Keratinocyte (primary cell): ENCODE data around the gene CGNL1.

Experiments used
- EZH2 ChIP-seq: IDR thresholded peaks from one replicate; pipeline ENCODE4 v1.6.1; 2012; ENCODE audit warnings: inconsistent platforms, mild to moderate bottlenecking, low read length, moderate library complexity
- TF ChIP-seq, protein P1 (sequence below), 3 experiments: IDR thresholded peaks in 1 of 3; conservative IDR thresholded peaks in 1 of 3; optimal IDR thresholded peaks in 1 of 3; 2 replicates in 2 of 3; 3 replicates in 1 of 3; pipeline versions ENCODE3 to v1.5.1; 2011; ENCODE audit warnings: low read length in 3 of 3, mild to moderate bottlenecking in 3 of 3, moderate library complexity in 2 of 3, control low read depth in 1 of 3, inconsistent platforms in 1 of 3; ENCODE audit not compliant: insufficient read depth in 2 of 3; ENCODE audit errors: extremely low read depth in 1 of 3

DNA sequence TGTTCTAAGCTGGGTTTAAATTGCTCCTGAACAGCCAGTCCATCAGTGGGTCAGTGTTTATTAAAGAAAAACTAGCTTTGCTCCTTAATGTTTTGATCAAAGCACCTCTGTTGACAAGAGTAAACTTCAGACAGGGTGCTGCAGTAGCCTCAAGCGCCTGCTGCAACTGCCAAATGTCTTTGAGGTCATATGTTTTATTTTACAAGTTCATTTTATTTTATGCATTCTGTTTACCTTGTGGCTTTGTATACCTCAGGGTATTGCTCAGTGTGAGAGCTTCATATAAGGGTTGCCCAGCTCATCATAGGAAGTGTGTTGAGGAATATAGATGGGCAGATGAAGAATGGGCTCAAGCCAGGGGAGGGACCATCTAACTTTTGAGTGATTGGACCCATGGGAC is 223.9 kb downstream of the CGNL1 start:
- TF ChIP-seq, protein P1, sequence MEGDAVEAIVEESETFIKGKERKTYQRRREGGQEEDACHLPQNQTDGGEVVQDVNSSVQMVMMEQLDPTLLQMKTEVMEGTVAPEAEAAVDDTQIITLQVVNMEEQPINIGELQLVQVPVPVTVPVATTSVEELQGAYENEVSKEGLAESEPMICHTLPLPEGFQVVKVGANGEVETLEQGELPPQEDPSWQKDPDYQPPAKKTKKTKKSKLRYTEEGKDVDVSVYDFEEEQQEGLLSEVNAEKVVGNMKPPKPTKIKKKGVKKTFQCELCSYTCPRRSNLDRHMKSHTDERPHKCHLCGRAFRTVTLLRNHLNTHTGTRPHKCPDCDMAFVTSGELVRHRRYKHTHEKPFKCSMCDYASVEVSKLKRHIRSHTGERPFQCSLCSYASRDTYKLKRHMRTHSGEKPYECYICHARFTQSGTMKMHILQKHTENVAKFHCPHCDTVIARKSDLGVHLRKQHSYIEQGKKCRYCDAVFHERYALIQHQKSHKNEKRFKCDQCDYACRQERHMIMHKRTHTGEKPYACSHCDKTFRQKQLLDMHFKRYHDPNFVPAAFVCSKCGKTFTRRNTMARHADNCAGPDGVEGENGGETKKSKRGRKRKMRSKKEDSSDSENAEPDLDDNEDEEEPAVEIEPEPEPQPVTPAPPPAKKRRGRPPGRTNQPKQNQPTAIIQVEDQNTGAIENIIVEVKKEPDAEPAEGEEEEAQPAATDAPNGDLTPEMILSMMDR (optimal IDR thresholded peaks at IDR 0.05 in 1 of 3, IDR thresholded peaks at IDR 0.05 in 1 of 3, conservative IDR thresholded peaks at IDR 0.05 in 1 of 3; ENCODE audit: extremely low read depth in 1 of 3, insufficient read depth in 2 of 3, low read length in 3 of 3): no peak
- no peak for TF ChIP-seq EZH2
